Liver (tissue), 3 donors: ENCODE results near the gene FAM234B.

Experiments used
- ATF3 ChIP-seq: IDR thresholded peaks from 2 replicates; pipeline ENCODE4 v1.6.1; 2016; ENCODE audit warnings: antibody characterized with exemption
- CTCF ChIP-seq: fragments of 150-350 bp; IDR thresholded peaks from 2 replicates; pipeline ENCODE4 v1.5.1; 2017; ENCODE audit warnings: improper control_type of control experiment, low read depth, low read length; ENCODE audit not compliant: missing input control
- JUND ChIP-seq, 2 donors: IDR thresholded peaks; 2 replicates each; pipeline ENCODE4 v1.6.1; 2016; ENCODE audit warnings: antibody characterized with exemption in 2 of 2
- MAX ChIP-seq: IDR thresholded peaks from 2 replicates; pipeline ENCODE4 v1.6.1; 2016; ENCODE audit warnings: antibody characterized with exemption
- SP1 ChIP-seq: IDR thresholded peaks from 2 replicates; pipeline ENCODE4 v1.6.1; 2018; ENCODE audit warnings: antibody characterized with exemption, mild to moderate bottlenecking
- TAF1 ChIP-seq: conservative IDR thresholded peaks from 2 replicates; pipeline ENCODE4 v1.6.1; 2016; ENCODE audit warnings: antibody characterized with exemption, mild to moderate bottlenecking
- YY1 ChIP-seq: IDR thresholded peaks from 2 replicates; pipeline ENCODE4 v1.6.1; 2016; ENCODE audit warnings: antibody characterized with exemption, mild to moderate bottlenecking
- ZBTB33 ChIP-seq: IDR thresholded peaks from 2 replicates; pipeline ENCODE4 v1.6.1; 2016; ENCODE audit warnings: antibody characterized with exemption
- TF ChIP-seq, protein P1 (sequence below): IDR thresholded peaks from 2 replicates; pipeline ENCODE4 v1.6.1; 2016; ENCODE audit warnings: antibody characterized with exemption, mild to moderate bottlenecking
- donor health status: healthy.
- donor health status: healthy.

DNA sequence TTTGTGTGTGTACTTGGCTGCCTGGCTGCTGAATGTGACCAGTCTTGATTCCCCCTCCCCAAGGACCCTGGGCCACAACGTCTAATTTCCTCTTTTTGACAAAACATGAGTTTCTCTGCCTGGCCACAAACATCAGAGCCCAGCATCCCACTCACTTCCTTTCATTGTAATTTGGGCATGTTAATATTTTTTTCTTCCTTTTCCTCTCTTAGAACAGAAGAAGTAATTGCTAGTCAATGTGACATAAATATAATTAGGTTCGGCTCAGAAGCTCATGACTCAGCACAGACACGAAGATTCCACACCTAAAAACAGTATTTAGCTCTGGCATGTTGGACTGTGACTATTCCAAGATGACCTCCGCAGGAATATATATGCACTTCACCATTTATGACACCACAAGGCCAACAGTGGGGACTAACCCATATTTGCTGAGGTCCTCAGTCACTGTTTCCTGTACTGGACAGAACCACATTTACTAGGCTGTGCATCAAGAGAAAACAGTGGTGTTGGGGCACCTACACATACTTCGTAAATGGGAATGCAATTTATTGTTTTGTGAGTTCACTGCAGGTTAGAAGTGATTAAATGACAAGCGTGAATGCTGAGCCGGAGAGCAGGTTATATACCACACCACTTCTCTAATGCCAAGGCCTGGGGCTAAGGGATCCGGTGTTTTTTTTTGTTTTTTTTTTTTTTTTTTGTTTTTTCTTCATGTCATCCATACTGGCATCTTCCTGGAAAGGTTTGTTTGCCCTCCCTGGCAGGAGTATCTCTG is 55.1 kb downstream of the FAM234B start:
- TF ChIP-seq CTCF: no peak
- no peak for TF ChIP-seq JUND (IDR thresholded peaks at IDR 0.05)
- peak; percentile 13 for TF ChIP-seq YY1
- TF ChIP-seq TAF1: no peak
- no peak for TF ChIP-seq SP1
- TF ChIP-seq ATF3: no peak
- no peak for TF ChIP-seq MAX
- no peak for TF ChIP-seq ZBTB33
- TF ChIP-seq, protein P1, sequence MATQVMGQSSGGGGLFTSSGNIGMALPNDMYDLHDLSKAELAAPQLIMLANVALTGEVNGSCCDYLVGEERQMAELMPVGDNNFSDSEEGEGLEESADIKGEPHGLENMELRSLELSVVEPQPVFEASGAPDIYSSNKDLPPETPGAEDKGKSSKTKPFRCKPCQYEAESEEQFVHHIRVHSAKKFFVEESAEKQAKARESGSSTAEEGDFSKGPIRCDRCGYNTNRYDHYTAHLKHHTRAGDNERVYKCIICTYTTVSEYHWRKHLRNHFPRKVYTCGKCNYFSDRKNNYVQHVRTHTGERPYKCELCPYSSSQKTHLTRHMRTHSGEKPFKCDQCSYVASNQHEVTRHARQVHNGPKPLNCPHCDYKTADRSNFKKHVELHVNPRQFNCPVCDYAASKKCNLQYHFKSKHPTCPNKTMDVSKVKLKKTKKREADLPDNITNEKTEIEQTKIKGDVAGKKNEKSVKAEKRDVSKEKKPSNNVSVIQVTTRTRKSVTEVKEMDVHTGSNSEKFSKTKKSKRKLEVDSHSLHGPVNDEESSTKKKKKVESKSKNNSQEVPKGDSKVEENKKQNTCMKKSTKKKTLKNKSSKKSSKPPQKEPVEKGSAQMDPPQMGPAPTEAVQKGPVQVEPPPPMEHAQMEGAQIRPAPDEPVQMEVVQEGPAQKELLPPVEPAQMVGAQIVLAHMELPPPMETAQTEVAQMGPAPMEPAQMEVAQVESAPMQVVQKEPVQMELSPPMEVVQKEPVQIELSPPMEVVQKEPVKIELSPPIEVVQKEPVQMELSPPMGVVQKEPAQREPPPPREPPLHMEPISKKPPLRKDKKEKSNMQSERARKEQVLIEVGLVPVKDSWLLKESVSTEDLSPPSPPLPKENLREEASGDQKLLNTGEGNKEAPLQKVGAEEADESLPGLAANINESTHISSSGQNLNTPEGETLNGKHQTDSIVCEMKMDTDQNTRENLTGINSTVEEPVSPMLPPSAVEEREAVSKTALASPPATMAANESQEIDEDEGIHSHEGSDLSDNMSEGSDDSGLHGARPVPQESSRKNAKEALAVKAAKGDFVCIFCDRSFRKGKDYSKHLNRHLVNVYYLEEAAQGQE: no peak
